Caco-2 (cell line): ENCODE results near the gene MAPK1IP1L. TPM values are rescaled to one million over a fixed set of nuclear protein-coding genes. Genes with fewer than 3 reads are reported as not detected.

Source experiments
- BruUV-seq: library from RNA; stranded (reverse); fragments of 400-500 nt; replicated peaks from 2 replicates; lab custom pipeline; 2021; lab: Mats Ljungman, UMichigan
- CTCF ChIA-PET: fragments of 300-600 bp; sonication (Branson Sonifier 250); formaldehyde crosslinking; loops from one replicate; lab custom pipeline; 2022; ENCODE audit warnings: antibody characterized with exemption; lab: Charles Lee
- POLR2A ChIA-PET: fragments of 300-600 bp; sonication (Branson Sonifier 250); formaldehyde crosslinking; loops from one replicate; lab custom pipeline; 2022; ENCODE audit warnings: antibody characterized with exemption; lab: Charles Lee
- DNase-seq, 2 experiments: peaks; one replicate each; pipeline versions ENCODE4 v3.0.0 to v3.0.0-alpha.2; 2020 to 2022
- H3K27me3 ChIP-seq: replicated peaks from 2 replicates; pipeline ENCODE4 v1.6.0; 2011; ENCODE audit warnings: low read length; ENCODE audit not compliant: control insufficient read depth, insufficient read depth
- H3K36me3 ChIP-seq: 2 replicates; pipeline ENCODE4 v1.5.1; 2011; ENCODE audit warnings: low read length; ENCODE audit not compliant: control insufficient read depth, insufficient read depth
- H3K4me1 ChIP-seq: fragments of 250-450 bp; sonication (Bioruptor Pico); 2 replicates; pipeline ENCODE4 v1.5.1; 2020; ENCODE audit warnings: mild to moderate bottlenecking
- H3K4me3 ChIP-seq: 2 replicates; pipeline ENCODE4 v1.5.1; 2011; ENCODE audit warnings: low read depth, mild to moderate bottlenecking, control low read depth, low read length
- H3K9me3 ChIP-seq: fragments of 250-450 bp; sonication (Bioruptor Pico); 2 replicates; pipeline ENCODE4 v1.5.1; 2020; ENCODE audit warnings: mild to moderate bottlenecking, moderate library complexity
- H3K27ac Mint-ChIP-seq: one replicate; pipeline ENCODE4 v1.8.0; 2022; ENCODE audit warnings: mixed read lengths; ENCODE audit not compliant: unreplicated experiment
- H3K27me3 Mint-ChIP-seq: one replicate; pipeline ENCODE4 v1.8.0; 2022; ENCODE audit warnings: mixed read lengths; ENCODE audit not compliant: insufficient read depth, unreplicated experiment
- H3K36me3 Mint-ChIP-seq: one replicate; pipeline ENCODE4 v1.8.0; 2022; ENCODE audit warnings: mild to moderate bottlenecking, mixed read lengths; ENCODE audit not compliant: insufficient read depth, unreplicated experiment
- H3K4me1 Mint-ChIP-seq: one replicate; pipeline ENCODE4 v1.8.0; 2022; ENCODE audit warnings: low read depth, mixed read lengths; ENCODE audit not compliant: unreplicated experiment
- H3K4me3 Mint-ChIP-seq: one replicate; pipeline ENCODE4 v1.8.0; 2022; ENCODE audit warnings: mild to moderate bottlenecking, moderate library complexity, mixed read lengths; ENCODE audit not compliant: unreplicated experiment
- H3K9me3 Mint-ChIP-seq: one replicate; pipeline ENCODE4 v1.8.0; 2022; ENCODE audit warnings: mixed read lengths; ENCODE audit not compliant: unreplicated experiment
- CTCF ChIP-seq, 2 experiments: fragments of 200-600 bp in 1 of 2; IDR thresholded peaks; 1 replicate in 1 of 2; 2 replicates in 1 of 2; pipeline versions ENCODE4 v1.5.1 to v1.8.0; 2011 to 2022; ENCODE audit warnings: antibody characterized with exemption in 1 of 2, control low read depth in 1 of 2, inconsistent platforms in 1 of 2, low read depth in 1 of 2, low read length in 1 of 2, mild to moderate bottlenecking in 1 of 2, moderate library complexity in 1 of 2; ENCODE audit not compliant: insufficient read depth in 1 of 2, severe bottlenecking in 1 of 2, unreplicated experiment in 1 of 2
- intact Hi-C: fragments of 100-400 bp; cut with micrococcal nuclease; formaldehyde crosslinking; loops from one replicate; pipeline ENCODE4 v1.10.0; 2022; ENCODE audit not compliant: unreplicated experiment
- total RNA-seq: library from RNA; stranded (reverse); gene quantifications from 2 replicates; pipeline ENCODE4 v1.2.3, GENCODE V29; 2022

Gene MAPK1IP1L
- total RNA-seq, 1 experiment from 2014 or later: 90.8 TPM

DNA sequence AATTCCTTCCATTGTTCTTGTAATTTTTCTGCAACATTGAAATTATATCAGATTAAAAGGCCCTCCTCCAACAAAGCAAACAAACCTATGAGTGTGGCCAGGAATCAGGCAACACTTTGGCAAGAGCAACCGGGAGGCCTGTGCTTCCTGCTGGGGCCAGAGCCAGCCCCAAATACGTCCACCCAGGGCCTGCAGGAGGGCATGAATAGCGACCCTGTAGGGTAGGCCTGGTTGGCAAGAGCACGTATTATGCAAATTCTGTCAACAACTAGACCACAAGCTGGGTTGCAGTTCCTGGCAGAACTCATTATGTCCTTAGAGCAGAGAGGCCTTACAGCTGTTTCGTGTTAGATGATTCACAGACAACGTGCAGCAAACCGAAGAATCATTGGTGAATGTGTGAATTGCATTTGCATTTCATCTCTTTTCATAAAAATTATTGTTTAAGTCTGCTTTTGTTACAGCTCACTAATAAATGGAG is 50.7 kb downstream of the MAPK1IP1L start:
- no peak for TF ChIP-seq CTCF (IDR thresholded peaks at IDR 0.05; ENCODE audit: insufficient read depth in 1 of 2, low read depth in 1 of 2, low read length in 1 of 2, severe bottlenecking in 1 of 2, unreplicated experiment in 1 of 2)
- Mint-ChIP-seq H3K4me3 (peak overlapping the region; percentile 91), H3K36me3 (peaks cover 26% of the 10 kb centered on the region), H3K27ac (peak overlapping the region; percentile 99), H3K27me3 (no peaks in the 10 kb centered on the region), H3K9me3 (peaks cover 7% of the 10 kb centered on the region), H3K4me1 (peaks cover 25% of the 10 kb centered on the region)
- ChIA-PET POLR2A (interaction anchor here (0.6 to 2.8 kb wide), 7 partner anchors 20 to 50 kb away, joined by 3 to 54 read pairs (median 10); partner anchors contain the start of gene LGALS3), CTCF (interaction anchor here (0.9 to 2.2 kb wide), 5 partner anchors 12 to 75 kb away, joined by 3 to 7 read pairs (median 5); partner anchors contain the start of genes LGALS3, MAPK1IP1L, SOCS4 and WDHD1)
- no peaks in the 10 kb centered on the region for H3K36me3 ChIP-seq
- H3K4me3 ChIP-seq: peak overlapping the region; percentile 37
- intact Hi-C loops: loop anchor here (2.0 kb wide), 1 partner anchor 25 kb away; no protein-coding TSS in a partner anchor
- BruUV-seq: no TSS peak
- peak in 1 of 2 experiments; percentile 28 for DNase-seq
- peaks cover 35% of the 10 kb centered on the region for H3K4me1 ChIP-seq
- H3K27me3 ChIP-seq: no peaks in the 10 kb centered on the region
- peaks cover 10% of the 10 kb centered on the region for H3K9me3 ChIP-seq

DNA sequence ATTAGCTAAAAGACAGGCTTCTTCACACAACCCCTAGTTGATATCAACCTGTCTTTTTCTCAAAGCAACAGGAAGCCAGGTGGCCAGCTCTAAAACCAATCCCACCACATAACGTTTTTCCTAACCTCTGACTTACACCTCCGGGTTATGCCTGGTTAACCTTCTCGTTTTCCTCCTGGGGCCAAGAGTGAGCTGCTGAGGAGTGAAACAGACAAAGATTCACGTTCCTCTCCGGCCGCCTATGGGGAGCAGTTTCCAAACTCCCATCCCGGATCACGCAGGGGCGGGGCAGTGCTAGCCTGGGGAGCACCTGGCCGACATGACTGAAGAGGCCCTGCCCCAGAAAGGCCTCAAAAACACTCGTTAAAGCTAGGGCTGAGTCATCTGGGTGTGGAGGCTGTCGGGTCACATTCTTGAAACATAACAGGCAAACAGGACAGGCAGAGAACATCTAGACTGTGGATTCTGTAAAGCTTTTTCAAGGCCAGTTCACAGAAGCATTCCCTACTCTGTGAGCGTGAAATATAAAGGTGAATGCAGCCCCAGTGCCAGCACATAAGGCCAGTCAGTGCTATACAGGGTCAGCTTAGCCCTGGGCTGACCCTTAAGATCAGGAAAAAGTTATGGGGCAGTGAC is 51.7 kb downstream of the MAPK1IP1L start:
- DNase-seq: peak; percentile 96
- Mint-ChIP-seq H3K9me3 (peaks cover 7% of the 10 kb centered on the region), H3K36me3 (peaks cover 34% of the 10 kb centered on the region), H3K4me1 (peaks cover 34% of the 10 kb centered on the region), H3K27ac (peak overlapping the region; percentile 99), H3K4me3 (peak overlapping the region; percentile 91), H3K27me3 (no peaks in the 10 kb centered on the region)
- no peaks in the 10 kb centered on the region for H3K27me3 ChIP-seq
- no TSS peak for BruUV-seq
- peaks cover 10% of the 10 kb centered on the region for H3K9me3 ChIP-seq
- no peaks in the 10 kb centered on the region for H3K36me3 ChIP-seq
- TF ChIP-seq CTCF (IDR thresholded peaks at IDR 0.05; ENCODE audit: insufficient read depth in 1 of 2, low read depth in 1 of 2, low read length in 1 of 2, severe bottlenecking in 1 of 2, unreplicated experiment in 1 of 2): no peak
- ChIA-PET CTCF (interaction anchor here (0.6 to 2.2 kb wide), 9 partner anchors 11 to 76 kb away, joined by 3 to 7 read pairs (median 4); partner anchors contain the start of genes LGALS3, MAPK1IP1L, SOCS4 and WDHD1), POLR2A (interaction anchor here (0.7 to 2.8 kb wide), 12 partner anchors 8 to 52 kb away, joined by 3 to 54 read pairs (median 7); partner anchors contain the start of genes LGALS3 and MAPK1IP1L)
- peaks cover 38% of the 10 kb centered on the region for H3K4me1 ChIP-seq
- H3K4me3 ChIP-seq: peak overlapping the region; percentile 37
- intact Hi-C loops: loop anchor here (1.0 to 2.0 kb wide), 5 partner anchors 11 to 26 kb away; partner anchors contain the start of gene LGALS3
